ENCODE results near the gene CLSTN1.
"Not testable (repeated sequence)": the region's sequence is repeated elsewhere in the genome, so short reads cannot be mapped to it uniquely, and the experiment has no call there.

The CLSTN1 gene

DNA sequence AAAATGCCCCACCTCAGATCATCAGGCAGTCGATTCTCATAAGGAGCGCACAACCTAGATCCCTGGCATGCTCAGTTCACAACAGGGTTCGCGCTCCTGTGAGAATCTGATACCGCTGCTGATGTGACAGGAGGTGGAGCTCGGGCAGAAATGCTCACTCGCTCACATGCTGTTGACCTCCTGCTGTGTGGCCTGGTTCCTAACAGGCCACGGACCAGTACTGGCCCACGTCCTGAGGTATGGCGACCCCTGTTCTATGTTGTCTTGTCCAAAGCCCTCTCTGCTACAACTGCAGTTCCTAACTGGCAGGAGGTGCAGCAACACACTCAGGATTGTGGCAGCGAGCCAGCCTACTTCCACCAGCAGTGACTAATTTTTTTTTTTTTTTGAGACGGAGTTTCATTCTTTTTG lies 70.6 kb downstream of the CLSTN1 start:
- no peak for DNase-seq (ENCODE audit: low spot score)
- TF ChIP-seq, protein P1, sequence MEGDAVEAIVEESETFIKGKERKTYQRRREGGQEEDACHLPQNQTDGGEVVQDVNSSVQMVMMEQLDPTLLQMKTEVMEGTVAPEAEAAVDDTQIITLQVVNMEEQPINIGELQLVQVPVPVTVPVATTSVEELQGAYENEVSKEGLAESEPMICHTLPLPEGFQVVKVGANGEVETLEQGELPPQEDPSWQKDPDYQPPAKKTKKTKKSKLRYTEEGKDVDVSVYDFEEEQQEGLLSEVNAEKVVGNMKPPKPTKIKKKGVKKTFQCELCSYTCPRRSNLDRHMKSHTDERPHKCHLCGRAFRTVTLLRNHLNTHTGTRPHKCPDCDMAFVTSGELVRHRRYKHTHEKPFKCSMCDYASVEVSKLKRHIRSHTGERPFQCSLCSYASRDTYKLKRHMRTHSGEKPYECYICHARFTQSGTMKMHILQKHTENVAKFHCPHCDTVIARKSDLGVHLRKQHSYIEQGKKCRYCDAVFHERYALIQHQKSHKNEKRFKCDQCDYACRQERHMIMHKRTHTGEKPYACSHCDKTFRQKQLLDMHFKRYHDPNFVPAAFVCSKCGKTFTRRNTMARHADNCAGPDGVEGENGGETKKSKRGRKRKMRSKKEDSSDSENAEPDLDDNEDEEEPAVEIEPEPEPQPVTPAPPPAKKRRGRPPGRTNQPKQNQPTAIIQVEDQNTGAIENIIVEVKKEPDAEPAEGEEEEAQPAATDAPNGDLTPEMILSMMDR (IDR thresholded peaks at IDR 0.05; ENCODE audit: extremely low read depth, insufficient read depth, missing control alignments): no peak
- in situ Hi-C loops (cut with MboI; ENCODE audit: low pct_unique_long_range_greater_than_20kb, low sequenced_read_pairs, unreplicated experiment): no loop called here

DNA sequence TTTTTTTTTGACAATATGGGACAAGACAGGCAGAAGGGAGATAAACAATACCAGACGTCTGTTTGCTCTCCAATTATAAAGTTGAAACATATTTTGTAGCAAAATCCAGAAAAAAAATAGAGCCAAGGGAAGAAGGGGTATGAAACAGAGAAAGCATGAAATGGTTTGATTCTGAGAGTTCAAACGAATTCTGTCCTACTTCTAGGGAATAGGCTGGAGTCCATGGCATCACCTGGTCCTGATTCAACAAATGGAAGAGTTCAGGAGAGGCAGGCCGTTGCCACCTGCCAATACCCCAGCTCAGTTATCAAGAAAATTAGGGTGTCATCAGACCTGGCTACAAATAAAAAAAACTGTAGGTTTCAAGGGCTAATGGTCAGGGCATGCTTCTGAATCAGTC lies 71.8 kb downstream of the CLSTN1 start:
- TF ChIP-seq, protein P1 (IDR thresholded peaks at IDR 0.05; ENCODE audit: extremely low read depth, insufficient read depth, missing control alignments): no peak
- no peak for DNase-seq (ENCODE audit: low spot score)
- in situ Hi-C loops (cut with MboI; ENCODE audit: low pct_unique_long_range_greater_than_20kb, low sequenced_read_pairs, unreplicated experiment): no loop called here

DNA sequence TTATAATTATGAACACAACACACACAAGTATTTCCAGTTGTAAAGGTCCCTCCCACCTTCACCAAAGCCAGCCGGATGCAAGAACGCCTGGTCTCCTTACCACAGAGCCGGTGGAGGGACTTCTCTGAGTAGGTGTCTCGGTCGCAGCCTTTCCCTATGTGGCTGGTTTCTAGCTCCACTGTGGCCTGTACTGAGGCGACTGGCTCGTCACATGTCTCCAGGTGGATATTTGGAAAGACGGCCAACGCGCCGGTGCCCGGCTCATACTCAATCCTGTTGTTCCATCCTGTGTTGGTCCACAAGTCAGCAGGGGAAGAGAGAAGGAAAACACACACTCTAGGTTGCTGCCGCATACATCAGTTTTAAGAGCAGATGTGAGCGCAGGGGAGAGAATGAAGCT lies 74.4 kb downstream of the CLSTN1 start:
- DNase-seq (ENCODE audit: low spot score): no peak
- in situ Hi-C loops (cut with MboI; ENCODE audit: low pct_unique_long_range_greater_than_20kb, low sequenced_read_pairs, unreplicated experiment): no loop called here
- TF ChIP-seq, protein P1 (IDR thresholded peaks at IDR 0.05; ENCODE audit: extremely low read depth, insufficient read depth, missing control alignments): no peak

DNA sequence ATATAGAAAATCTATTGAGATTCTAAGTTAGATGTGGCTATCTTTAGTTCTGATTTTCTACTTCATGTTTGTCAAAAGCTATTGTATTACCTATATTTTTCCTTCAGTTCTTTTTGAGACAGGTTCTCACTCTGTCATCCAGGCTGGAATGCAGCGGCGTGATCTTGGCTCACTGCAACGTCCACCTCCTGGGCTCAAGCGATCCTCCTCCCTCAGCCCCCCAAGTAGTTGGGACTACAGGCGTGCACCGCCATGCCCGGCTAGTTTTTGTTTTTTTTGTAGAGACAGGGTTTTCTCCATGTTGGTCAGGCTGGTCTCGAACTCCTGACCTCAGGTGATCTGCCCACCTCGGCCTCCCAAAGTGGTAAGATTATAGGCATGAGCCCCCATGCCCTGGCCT lies 75.4 kb downstream of the CLSTN1 start:
- in situ Hi-C loops (cut with MboI; ENCODE audit: low pct_unique_long_range_greater_than_20kb, low sequenced_read_pairs, unreplicated experiment); DNase-seq (ENCODE audit: low spot score): not testable (repeated sequence)

DNA sequence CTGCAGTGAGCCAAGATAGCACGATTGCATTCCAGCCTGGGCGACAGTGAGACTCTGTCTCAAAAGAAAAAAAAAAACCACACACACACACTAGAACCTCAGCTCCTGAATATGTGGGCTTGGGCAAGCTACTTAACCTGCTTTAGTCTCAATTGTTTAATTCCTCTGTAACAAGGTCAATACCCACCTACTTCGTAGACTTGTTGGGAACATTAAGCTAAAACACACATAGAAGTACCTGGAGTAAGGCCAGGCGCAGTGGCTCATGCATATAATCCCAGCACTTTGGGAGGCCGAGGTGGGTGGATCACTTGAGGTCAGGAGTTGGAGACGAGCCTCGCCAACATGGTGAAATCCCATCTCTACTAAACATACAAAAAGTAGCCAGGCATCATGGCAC lies 77.1 kb downstream of the CLSTN1 start:
- TF ChIP-seq, protein P1 (IDR thresholded peaks at IDR 0.05; ENCODE audit: extremely low read depth, insufficient read depth, missing control alignments): no peak
- in situ Hi-C loops (cut with MboI; ENCODE audit: low pct_unique_long_range_greater_than_20kb, low sequenced_read_pairs, unreplicated experiment): no loop called here
- DNase-seq (ENCODE audit: low spot score): no peak

- DNase-seq (ENCODE audit: low spot score): no peak
- TF ChIP-seq, protein P1 (IDR thresholded peaks at IDR 0.05; ENCODE audit: extremely low read depth, insufficient read depth, missing control alignments): no peak
- in situ Hi-C loops (cut with MboI; ENCODE audit: low pct_unique_long_range_greater_than_20kb, low sequenced_read_pairs, unreplicated experiment): no loop called here
Measured at GRCh38 chr1:9746211-9746610, 77.6 kb downstream of the CLSTN1 start.

GRCh38 chr1:9744106-9744799 lies 79.5 kb downstream of the CLSTN1 start:
- TF ChIP-seq, protein P1 (IDR thresholded peaks at IDR 0.05; ENCODE audit: extremely low read depth, insufficient read depth, missing control alignments): no peak
- no peak for DNase-seq (ENCODE audit: low spot score)
- in situ Hi-C loops (cut with MboI; ENCODE audit: low pct_unique_long_range_greater_than_20kb, low sequenced_read_pairs, unreplicated experiment): no loop called here

All from GM13977 (cell line).